Measurements from ENCODE around the gene SBF1.

The SBF1 gene

DNA sequence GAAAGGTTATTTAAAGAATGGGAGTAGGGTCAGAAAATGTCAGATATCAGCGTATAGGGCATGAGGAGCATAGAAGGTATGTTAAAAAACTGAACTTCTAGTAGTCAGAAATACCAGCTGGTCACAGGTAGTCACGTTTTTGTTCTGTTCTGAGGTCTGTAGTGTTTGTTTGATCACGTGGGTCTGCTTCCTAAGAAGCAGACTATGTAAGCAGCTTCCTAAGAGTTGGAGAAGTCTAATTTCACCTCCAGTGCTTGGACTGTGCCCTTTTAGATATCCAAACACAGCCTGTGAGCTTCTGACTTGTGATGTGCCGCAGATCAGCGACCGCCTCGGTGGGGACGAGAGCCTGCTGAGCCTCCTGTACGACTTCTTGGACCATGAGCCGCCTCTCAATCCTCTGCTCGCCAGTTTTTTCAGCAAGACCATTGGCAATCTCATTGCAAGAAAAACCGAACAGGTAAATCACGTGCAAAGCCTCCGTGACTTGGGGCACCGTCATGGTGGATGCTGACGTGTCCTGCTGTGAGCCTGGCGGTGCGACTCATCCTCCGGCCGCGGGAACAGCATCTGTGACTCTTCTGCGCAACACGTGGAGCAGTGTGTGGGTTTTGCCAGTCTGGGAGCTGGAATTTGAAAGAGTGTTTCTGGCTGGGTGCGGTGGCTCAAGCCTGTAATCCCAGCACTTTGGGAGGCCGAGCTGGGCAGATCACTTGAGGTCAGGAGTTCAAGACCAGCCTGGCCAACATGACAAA lies 68.2 kb downstream of the SBF1 start:
- H3K4me3 ChIP-seq (ENCODE audit: control insufficient read depth, low read depth, low read length), result no peak overlapping the region
- no peak for DNase-seq (ENCODE audit: low read depth)
- no peak for TF ChIP-seq CTCF (conservative IDR thresholded peaks at IDR 0.05; ENCODE audit: control insufficient read depth, insufficient read depth, low read depth, low read length)

DNA sequence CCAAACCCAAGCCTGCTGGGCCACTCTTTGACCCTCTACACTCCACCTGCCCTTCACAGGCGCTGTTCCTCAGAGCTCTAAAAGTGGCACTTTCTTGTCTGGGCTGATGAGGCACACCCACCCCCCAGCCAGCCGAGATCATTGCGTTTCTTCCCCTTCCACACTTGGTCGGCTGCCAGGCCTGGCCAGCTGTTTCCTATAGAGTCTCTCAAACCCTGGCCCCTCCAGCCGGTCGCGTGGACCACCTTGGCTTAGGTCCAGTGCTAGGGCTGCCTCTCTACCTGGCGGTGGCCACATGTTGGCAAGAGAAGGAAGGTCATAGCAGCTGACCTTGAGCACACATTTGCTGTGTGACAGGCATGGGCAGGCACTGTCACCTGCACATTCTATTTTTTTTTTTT lies 71.1 kb downstream of the SBF1 start:
- no peak overlapping the region for H3K4me3 ChIP-seq (ENCODE audit: control insufficient read depth, low read depth, low read length)
- no peak for TF ChIP-seq CTCF (conservative IDR thresholded peaks at IDR 0.05; ENCODE audit: control insufficient read depth, insufficient read depth, low read depth, low read length)

DNA sequence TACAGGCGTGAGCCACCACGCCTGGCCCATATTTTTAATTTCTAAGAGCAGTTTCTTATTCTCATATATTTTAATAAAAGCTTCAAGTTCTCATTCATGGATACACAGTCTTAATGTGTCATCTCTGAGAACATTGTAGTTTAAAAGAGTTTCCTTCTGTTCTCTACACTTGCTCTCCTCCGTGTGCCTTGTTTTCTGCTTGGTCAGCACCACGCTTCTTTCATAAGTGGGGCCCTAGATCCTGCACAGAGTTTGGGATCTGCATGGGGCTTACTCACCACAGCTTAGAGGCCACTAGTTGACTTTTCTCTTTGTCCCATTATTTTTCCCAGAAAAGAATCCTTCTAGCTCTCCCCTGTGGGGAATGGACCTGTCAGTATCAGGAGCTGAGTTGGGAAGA lies 72.9 kb downstream of the SBF1 start:
- no peak for TF ChIP-seq CTCF (conservative IDR thresholded peaks at IDR 0.05; ENCODE audit: control insufficient read depth, insufficient read depth, low read depth, low read length)
- H3K4me3 ChIP-seq (ENCODE audit: control insufficient read depth, low read depth, low read length), result no peak overlapping the region
- DNase-seq (ENCODE audit: low read depth), result no peak

More for the DNA sequence above, 71.1 kb downstream of the SBF1 start:
- DNase-seq (ENCODE audit: low read depth), result no peak

DNA sequence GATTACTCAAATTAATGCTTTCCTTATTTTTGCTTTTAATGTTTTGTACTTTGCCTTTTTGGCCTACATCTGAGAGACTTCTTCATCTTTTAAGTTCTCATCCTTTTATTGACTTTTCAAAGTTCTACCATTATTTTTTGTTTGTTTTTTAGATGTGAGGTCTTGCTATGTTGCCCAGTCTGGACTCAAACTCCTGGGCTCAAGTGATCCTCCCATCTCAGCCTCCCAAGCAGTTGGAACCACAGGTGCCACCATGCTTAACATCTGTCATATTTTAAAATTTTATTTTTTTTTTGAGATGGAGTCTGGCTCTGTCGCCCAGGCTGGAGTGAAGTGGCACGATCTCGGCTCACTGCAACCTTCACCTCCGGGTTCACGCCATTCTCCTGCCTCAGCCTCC lies 73.9 kb downstream of the SBF1 start:
- no peak overlapping the region for H3K4me3 ChIP-seq (ENCODE audit: control insufficient read depth, low read depth, low read length)
- no peak for TF ChIP-seq CTCF (conservative IDR thresholded peaks at IDR 0.05; ENCODE audit: control insufficient read depth, insufficient read depth, low read depth, low read length)
- DNase-seq (ENCODE audit: low read depth), result no peak

- no peak overlapping the region for H3K4me3 ChIP-seq (ENCODE audit: control insufficient read depth, low read depth, low read length)
- no peak for DNase-seq (ENCODE audit: low read depth)
- no peak for TF ChIP-seq CTCF (conservative IDR thresholded peaks at IDR 0.05; ENCODE audit: control insufficient read depth, insufficient read depth, low read depth, low read length)
These were observed 74.4 kb downstream of the SBF1 start for GRCh38 chr22:50400406-50400805.

GRCh38 chr22:50399751-50400331 lies 75.0 kb downstream of the SBF1 start:
- no peak overlapping the region for H3K4me3 ChIP-seq (ENCODE audit: control insufficient read depth, low read depth, low read length)
- peak; percentile 31 for DNase-seq (ENCODE audit: low read depth)
- TF ChIP-seq CTCF (conservative IDR thresholded peaks at IDR 0.05; ENCODE audit: control insufficient read depth, insufficient read depth, low read depth, low read length), result peak; percentile 44

Measured in fibroblast of mammary gland (primary cell).